ENCODE results near the gene TSACC.

TSACC gene

DNA sequence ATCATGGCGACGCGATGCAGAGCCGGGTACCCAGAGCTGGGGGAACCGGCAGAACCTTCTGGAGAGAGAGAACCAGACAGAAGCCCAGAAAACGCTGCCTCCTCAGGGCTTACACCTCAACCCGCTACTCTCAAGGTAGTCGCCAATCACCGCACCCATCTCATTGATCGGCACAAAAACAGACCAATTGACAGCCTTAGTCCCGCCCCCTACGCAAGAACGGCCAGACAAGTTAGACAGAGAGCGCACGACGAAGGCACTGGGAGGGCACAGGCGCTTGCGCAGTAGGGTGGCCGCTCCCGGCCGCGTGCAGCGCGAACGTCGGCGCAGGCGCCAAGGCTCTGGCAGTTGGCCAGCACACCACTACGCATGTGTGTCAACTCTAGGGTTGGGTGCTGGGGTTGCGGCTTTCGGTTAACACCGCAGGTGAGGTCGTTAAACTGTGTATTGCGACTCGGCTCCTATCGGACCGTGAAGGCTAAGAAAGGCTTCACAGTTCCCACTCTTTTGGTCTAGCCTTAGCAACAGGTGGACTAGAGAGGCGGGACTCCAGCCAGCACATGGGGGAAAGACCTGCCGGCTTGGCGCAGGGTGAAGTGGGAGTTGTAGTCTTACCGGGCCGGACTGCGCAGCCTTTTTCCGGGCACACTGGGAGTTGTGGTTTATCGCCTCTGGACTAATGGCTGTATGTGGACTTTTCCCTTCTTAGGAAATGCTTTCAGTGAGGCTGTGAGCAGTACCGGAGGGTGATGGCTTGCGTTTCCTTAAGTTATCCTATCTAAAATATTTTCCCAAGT lies at the start of gene TSACC, which contains the start of gene CCT3:
TSACC (plus strand) TSS at position 347 of the 797 bp plus-strand sequence. CDS start 1,232 bp downstream, outside the sequence.
CCT3 (minus strand) TSS at position 113 of the 797 bp plus-strand sequence; CDS start at position 5, 108 bp downstream.
- peaks cover 11 to 16% of the 10 kb centered on the region in 2 donors for H3K4me1 ChIP-seq (ENCODE audit: control insufficient read depth in 1 of 2, insufficient read depth in 2 of 2, low read length in 2 of 2)

GRCh38 chr1:156289857-156290256 lies 48.5 kb upstream of the TSACC start:
- peaks cover 15 to 20% of the 10 kb centered on the region in 2 donors for H3K4me1 ChIP-seq (ENCODE audit: control insufficient read depth in 1 of 2, insufficient read depth in 2 of 2, low read length in 2 of 2)
- no peaks in the 10 kb centered on the region for H3K27me3 ChIP-seq (ENCODE audit: control insufficient read depth in 1 of 2, insufficient read depth in 2 of 2, low read length in 2 of 2)
- H3K36me3 ChIP-seq (ENCODE audit: control insufficient read depth in 1 of 2, insufficient read depth in 2 of 2, low read length in 2 of 2), result peaks cover 4 to 6% of the 10 kb centered on the region in 2 donors
- H3K4me3 ChIP-seq (ENCODE audit: low read depth in 1 of 2, low read length in 2 of 2), result no peak overlapping the region
- H3K9ac ChIP-seq (ENCODE audit: low read depth in 1 of 2, low read length in 2 of 2), result no peak overlapping the region
- no peak overlapping the region for H3K27ac ChIP-seq (ENCODE audit: low read depth, low read length)
- H3K9me3 ChIP-seq (ENCODE audit: control insufficient read depth in 1 of 2, low read length in 2 of 2), result no peaks in the 10 kb centered on the region

More for the DNA sequence above, at the start of gene TSACC, which contains the start of gene CCT3:
- H3K9ac ChIP-seq (ENCODE audit: low read depth in 1 of 2, low read length in 2 of 2), result peak within 1 kb of the TSS; percentile 78 to 80
- H3K27me3 ChIP-seq (ENCODE audit: control insufficient read depth in 1 of 2, insufficient read depth in 2 of 2, low read length in 2 of 2), result no peaks in the 10 kb centered on the region
- peaks cover 12 to 24% of the 10 kb centered on the region in 2 donors for H3K36me3 ChIP-seq (ENCODE audit: control insufficient read depth in 1 of 2, insufficient read depth in 2 of 2, low read length in 2 of 2)
- H3K9me3 ChIP-seq (ENCODE audit: control insufficient read depth in 1 of 2, low read length in 2 of 2), result no peaks in the 10 kb centered on the region
- H3K27ac ChIP-seq (ENCODE audit: low read depth, low read length), result peak within 1 kb of the TSS; percentile 77
- H3K4me3 ChIP-seq (ENCODE audit: low read depth in 1 of 2, low read length in 2 of 2), result peak within 1 kb of the TSS; percentile 90

GRCh38 chr1:156291226-156292061 lies 46.9 kb upstream of the TSACC start:
- Histone ChIP-seq H3K9ac (ENCODE audit: low read depth in 1 of 2, low read length in 2 of 2) (peak overlapping the region; percentile 64 to 68), H3K27ac (ENCODE audit: low read depth, low read length) (peak overlapping the region; percentile 60), H3K9me3 (ENCODE audit: control insufficient read depth in 1 of 2, low read length in 2 of 2) (no peaks in the 10 kb centered on the region), H3K4me3 (ENCODE audit: low read depth in 1 of 2, low read length in 2 of 2) (peak overlapping the region; percentile 74), H3K36me3 (ENCODE audit: control insufficient read depth in 1 of 2, insufficient read depth in 2 of 2, low read length in 2 of 2) (peaks cover 0 to 6% of the 10 kb centered on the region in 2 donors), H3K4me1 (ENCODE audit: control insufficient read depth in 1 of 2, insufficient read depth in 2 of 2, low read length in 2 of 2) (peaks cover 22 to 29% of the 10 kb centered on the region in 2 donors), H3K27me3 (ENCODE audit: control insufficient read depth in 1 of 2, insufficient read depth in 2 of 2, low read length in 2 of 2) (no peaks in the 10 kb centered on the region)

GRCh38 chr1:156293098-156293434 lies 45.3 kb upstream of the TSACC start:
- peaks cover 0 to 6% of the 10 kb centered on the region in 2 donors for H3K36me3 ChIP-seq (ENCODE audit: control insufficient read depth in 1 of 2, insufficient read depth in 2 of 2, low read length in 2 of 2)
- no peak overlapping the region for H3K4me3 ChIP-seq (ENCODE audit: low read depth in 1 of 2, low read length in 2 of 2)
- H3K9ac ChIP-seq (ENCODE audit: low read depth in 1 of 2, low read length in 2 of 2), result no peak overlapping the region
- no peak overlapping the region for H3K27ac ChIP-seq (ENCODE audit: low read depth, low read length)
- no peaks in the 10 kb centered on the region for H3K27me3 ChIP-seq (ENCODE audit: control insufficient read depth in 1 of 2, insufficient read depth in 2 of 2, low read length in 2 of 2)
- H3K9me3 ChIP-seq (ENCODE audit: control insufficient read depth in 1 of 2, low read length in 2 of 2), result no peaks in the 10 kb centered on the region
- peaks cover 22 to 29% of the 10 kb centered on the region in 2 donors for H3K4me1 ChIP-seq (ENCODE audit: control insufficient read depth in 1 of 2, insufficient read depth in 2 of 2, low read length in 2 of 2)

GRCh38 chr1:156293895-156294294 lies 44.4 kb upstream of the TSACC start:
- Histone ChIP-seq H3K4me3 (ENCODE audit: low read depth in 1 of 2, low read length in 2 of 2) (no peak overlapping the region), H3K27me3 (ENCODE audit: control insufficient read depth in 1 of 2, insufficient read depth in 2 of 2, low read length in 2 of 2) (no peaks in the 10 kb centered on the region), H3K9me3 (ENCODE audit: control insufficient read depth in 1 of 2, low read length in 2 of 2) (no peaks in the 10 kb centered on the region), H3K9ac (ENCODE audit: low read depth in 1 of 2, low read length in 2 of 2) (no peak overlapping the region), H3K27ac (ENCODE audit: low read depth, low read length) (no peak overlapping the region), H3K4me1 (ENCODE audit: control insufficient read depth in 1 of 2, insufficient read depth in 2 of 2, low read length in 2 of 2) (peaks cover 22 to 29% of the 10 kb centered on the region in 2 donors), H3K36me3 (ENCODE audit: control insufficient read depth in 1 of 2, insufficient read depth in 2 of 2, low read length in 2 of 2) (peaks cover 0 to 6% of the 10 kb centered on the region in 2 donors)

- Histone ChIP-seq H3K27ac (ENCODE audit: low read depth, low read length) (no peak within 1 kb of the TSS), H3K4me1 (ENCODE audit: control insufficient read depth in 1 of 2, insufficient read depth in 2 of 2, low read length in 2 of 2) (peaks cover 22 to 29% of the 10 kb centered on the region in 2 donors), H3K9me3 (ENCODE audit: control insufficient read depth in 1 of 2, low read length in 2 of 2) (no peaks in the 10 kb centered on the region), H3K36me3 (ENCODE audit: control insufficient read depth in 1 of 2, insufficient read depth in 2 of 2, low read length in 2 of 2) (peaks cover 0 to 6% of the 10 kb centered on the region in 2 donors), H3K27me3 (ENCODE audit: control insufficient read depth in 1 of 2, insufficient read depth in 2 of 2, low read length in 2 of 2) (no peaks in the 10 kb centered on the region), H3K4me3 (ENCODE audit: low read depth in 1 of 2, low read length in 2 of 2) (peak within 1 kb of the TSS; percentile 92 to 94), H3K9ac (ENCODE audit: low read depth in 1 of 2, low read length in 2 of 2) (peak within 1 kb of the TSS; percentile 88 to 92)
Measured at GRCh38 chr1:156295391-156295947, 42.9 kb upstream of the TSACC start, which contains the start of gene GLMP. Gene GLMP, minus strand, starts transcription at chr1:156295679. Its CDS starts 34 bp downstream, at chr1:156295645.

- H3K27ac ChIP-seq (ENCODE audit: low read depth, low read length), result no peak within 1 kb of the TSS
- no peak within 1 kb of the TSS for H3K4me3 ChIP-seq (ENCODE audit: low read depth in 1 of 2, low read length in 2 of 2)
- peaks cover 0 to 1% of the 10 kb centered on the region in 2 donors for H3K36me3 ChIP-seq (ENCODE audit: control insufficient read depth in 1 of 2, insufficient read depth in 2 of 2, low read length in 2 of 2)
- no peak within 1 kb of the TSS for H3K9ac ChIP-seq (ENCODE audit: low read depth in 1 of 2, low read length in 2 of 2)
- no peaks in the 10 kb centered on the region for H3K9me3 ChIP-seq (ENCODE audit: control insufficient read depth in 1 of 2, low read length in 2 of 2)
- peaks cover 12 to 15% of the 10 kb centered on the region in 2 donors for H3K4me1 ChIP-seq (ENCODE audit: control insufficient read depth in 1 of 2, insufficient read depth in 2 of 2, low read length in 2 of 2)
- no peaks in the 10 kb centered on the region for H3K27me3 ChIP-seq (ENCODE audit: control insufficient read depth in 1 of 2, insufficient read depth in 2 of 2, low read length in 2 of 2)
Measured at GRCh38 chr1:156298852-156299357, 39.4 kb upstream of the TSACC start, which contains the start of gene VHLL. Gene VHLL, minus strand, starts transcription at chr1:156299307. Its CDS starts 118 bp downstream, at chr1:156299189.

DNA sequence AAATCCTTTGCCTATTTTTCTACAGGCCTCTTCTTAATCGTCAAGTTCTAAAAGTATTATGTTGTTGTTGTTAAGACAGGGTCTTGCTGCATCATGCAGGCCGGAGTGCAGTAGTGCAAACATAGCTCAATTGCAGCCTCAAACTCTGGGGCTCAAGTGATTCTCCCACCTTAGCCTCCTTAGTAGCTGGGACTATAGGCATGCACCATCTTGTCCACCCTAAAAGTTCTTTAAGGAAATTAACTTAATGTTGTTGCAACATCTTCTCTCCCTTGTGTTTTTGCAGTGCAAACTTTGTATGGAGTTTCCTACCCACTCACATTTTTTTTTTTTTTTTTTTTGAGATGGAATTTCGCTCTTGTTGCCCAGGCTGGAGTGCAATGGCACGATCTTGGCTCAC lies 35.1 kb upstream of the TSACC start:
- H3K36me3 ChIP-seq (ENCODE audit: control insufficient read depth in 1 of 2, insufficient read depth in 2 of 2, low read length in 2 of 2), result peaks cover 7 to 12% of the 10 kb centered on the region in 2 donors
- H3K27me3 ChIP-seq (ENCODE audit: control insufficient read depth in 1 of 2, insufficient read depth in 2 of 2, low read length in 2 of 2), result no peaks in the 10 kb centered on the region
- no peaks in the 10 kb centered on the region for H3K9me3 ChIP-seq (ENCODE audit: control insufficient read depth in 1 of 2, low read length in 2 of 2)
- H3K27ac ChIP-seq (ENCODE audit: low read depth, low read length), result no peak overlapping the region
- H3K9ac ChIP-seq (ENCODE audit: low read depth in 1 of 2, low read length in 2 of 2), result no peak overlapping the region
- no peaks in the 10 kb centered on the region for H3K4me1 ChIP-seq (ENCODE audit: control insufficient read depth in 1 of 2, insufficient read depth in 2 of 2, low read length in 2 of 2)
- no peak overlapping the region for H3K4me3 ChIP-seq (ENCODE audit: low read depth in 1 of 2, low read length in 2 of 2)

- Histone ChIP-seq H3K4me3 (ENCODE audit: low read depth in 1 of 2, low read length in 2 of 2) (no peak overlapping the region), H3K9me3 (ENCODE audit: control insufficient read depth in 1 of 2, low read length in 2 of 2) (no peaks in the 10 kb centered on the region), H3K27ac (ENCODE audit: low read depth, low read length) (no peak overlapping the region), H3K27me3 (ENCODE audit: control insufficient read depth in 1 of 2, insufficient read depth in 2 of 2, low read length in 2 of 2) (no peaks in the 10 kb centered on the region), H3K36me3 (ENCODE audit: control insufficient read depth in 1 of 2, insufficient read depth in 2 of 2, low read length in 2 of 2) (peaks cover 16 to 30% of the 10 kb centered on the region in 2 donors), H3K4me1 (ENCODE audit: control insufficient read depth in 1 of 2, insufficient read depth in 2 of 2, low read length in 2 of 2) (no peaks in the 10 kb centered on the region), H3K9ac (ENCODE audit: low read depth in 1 of 2, low read length in 2 of 2) (no peak overlapping the region)
Measured at GRCh38 chr1:156305215-156305614, 33.1 kb upstream of the TSACC start.

Measured in duodenal mucosa (tissue), 2 donors.